Stimulated activated CD4-positive, alpha-beta T cell treated with anti-CD3 and anti-CD28 coated beads, Interleukin-12 subunit alpha, Interleukin-12 subunit beta, amount 100 ng/mL, for 4 hours (primary cell): ENCODE data around the gene CRMP1.

Experiments
- DNase-seq: peaks from one replicate; pipeline ENCODE4 v3.0.0-alpha.2; 2020

The CRMP1 gene

GRCh38 chr4:5919044-5919443 lies 26.2 kb upstream of the CRMP1 start:
- DNase-seq, result no peak

GRCh38 chr4:5918331-5918985 lies 25.6 kb upstream of the CRMP1 start:
- no peak for DNase-seq

GRCh38 chr4:5917672-5918071 lies 24.8 kb upstream of the CRMP1 start:
- no peak for DNase-seq

GRCh38 chr4:5916229-5916628 lies 23.3 kb upstream of the CRMP1 start:
- DNase-seq, result no peak

GRCh38 chr4:5913454-5913853 lies 20.6 kb upstream of the CRMP1 start:
- DNase-seq, result no peak

GRCh38 chr4:5912614-5913019 lies 19.7 kb upstream of the CRMP1 start:
- no peak for DNase-seq

- DNase-seq, result no peak
These were observed 16.1 kb upstream of the CRMP1 start for GRCh38 chr4:5908876-5909427.

GRCh38 chr4:5906191-5906590 lies 13.3 kb upstream of the CRMP1 start:
- DNase-seq, result no peak

GRCh38 chr4:5905714-5906113 lies 12.8 kb upstream of the CRMP1 start:
- no peak for DNase-seq

GRCh38 chr4:5900844-5901243 lies 8.0 kb upstream of the CRMP1 start:
- DNase-seq, result no peak

- DNase-seq, result no peak
These were observed 7.0 kb upstream of the CRMP1 start for GRCh38 chr4:5899881-5900280.

GRCh38 chr4:5899396-5899795 lies 6.5 kb upstream of the CRMP1 start:
- no peak for DNase-seq

- DNase-seq, result no peak
These were observed 4.8 kb upstream of the CRMP1 start for GRCh38 chr4:5897674-5898073.

- no peak for DNase-seq
These were observed 2.4 kb upstream of the CRMP1 start for GRCh38 chr4:5895287-5895686.

- no peak for DNase-seq
These were observed 1.4 kb upstream of the CRMP1 start for GRCh38 chr4:5894266-5894665.

GRCh38 chr4:5893591-5893990 lies 705 bp upstream of the CRMP1 start:
- DNase-seq, result no peak

- DNase-seq, result no peak
These were observed 423 bp downstream of the CRMP1 start for GRCh38 chr4:5892323-5893003.

- DNase-seq, result no peak
These were observed 1.1 kb downstream of the CRMP1 start for GRCh38 chr4:5891563-5892322.

GRCh38 chr4:5890063-5890727 lies 2.7 kb downstream of the CRMP1 start:
- DNase-seq, result no peak

- no peak for DNase-seq
These were observed 3.7 kb downstream of the CRMP1 start for GRCh38 chr4:5889002-5889696.

GRCh38 chr4:5888222-5889001 lies 4.5 kb downstream of the CRMP1 start:
- DNase-seq, result no peak
